Hepatocyte (in vitro differentiated cells): ENCODE data around the gene PHACTR1. TPM values are rescaled to one million over a fixed set of nuclear protein-coding genes. Genes with fewer than 3 reads are reported as not detected.

Source experiments
- DNase-seq: peaks from one replicate; pipeline ENCODE4 v3.0.0-alpha.2; 2016; ENCODE audit warnings: low spot score
- H2AFZ ChIP-seq: fragments of 200-600 bp; sonication (generic); 2 replicates; pipeline ENCODE4 v1.6.0; 2016; ENCODE audit warnings: antibody characterized with exemption, mild to moderate bottlenecking
- H3K27ac ChIP-seq: fragments of 200-600 bp; sonication (generic); 2 replicates; pipeline ENCODE4 v1.5.1; 2016; ENCODE audit warnings: mild to moderate bottlenecking
- H3K27me3 ChIP-seq: fragments of 200-600 bp; sonication (generic); 2 replicates; pipeline ENCODE4 v1.6.1; 2016
- H3K36me3 ChIP-seq: fragments of 200-600 bp; sonication (generic); replicated peaks from 2 replicates; pipeline ENCODE4 v1.5.1; 2016; ENCODE audit warnings: low read depth; ENCODE audit not compliant: insufficient read depth
- H3K4me1 ChIP-seq: fragments of 200-600 bp; sonication (generic); 2 replicates; pipeline ENCODE4 v1.5.1; 2016; ENCODE audit warnings: mild to moderate bottlenecking, moderate library complexity; ENCODE audit not compliant: insufficient read depth
- H3K4me2 ChIP-seq: fragments of 200-600 bp; sonication (generic); 2 replicates; pipeline ENCODE4 v1.6.0; 2016
- H3K4me3 ChIP-seq: fragments of 200-600 bp; sonication (generic); 2 replicates; pipeline ENCODE4 v1.5.1; 2016; ENCODE audit warnings: mild to moderate bottlenecking
- H3K79me2 ChIP-seq: fragments of 200-600 bp; sonication (generic); 2 replicates; pipeline ENCODE4 v1.6.0; 2017; ENCODE audit warnings: mild to moderate bottlenecking
- H3K9me2 ChIP-seq: fragments of 200-600 bp; sonication (generic); replicated peaks from 2 replicates; pipeline ENCODE4 v1.6.0; 2017; ENCODE audit warnings: mild to moderate bottlenecking; ENCODE audit not compliant: insufficient read depth
- H3K9me3 ChIP-seq: fragments of 200-600 bp; sonication (generic); 2 replicates; pipeline ENCODE4 v1.5.1; 2016; ENCODE audit warnings: low read depth, mild to moderate bottlenecking
- H4K20me1 ChIP-seq: fragments of 200-600 bp; sonication (generic); 2 replicates; pipeline ENCODE4 v1.6.0; 2016; ENCODE audit warnings: mild to moderate bottlenecking; ENCODE audit not compliant: insufficient read depth, poor library complexity, severe bottlenecking
- EZH2 ChIP-seq: fragments of 200-600 bp; sonication (generic); IDR thresholded peaks from 2 replicates; pipeline ENCODE4 v1.6.1; 2016; ENCODE audit warnings: antibody characterized with exemption, mild to moderate bottlenecking, borderline replicate concordance
- EZH2phosphoT487 ChIP-seq: fragments of 200-600 bp; sonication (generic); IDR thresholded peaks from one replicate; pipeline ENCODE4 v1.6.1; 2018; ENCODE audit warnings: antibody characterized with exemption, mild to moderate bottlenecking, low read depth, moderate library complexity; ENCODE audit not compliant: unreplicated experiment, severe bottlenecking
- WGBS: methylation state at CpG from one replicate; pipeline ENCODE4 v1.1.6; 2016; ENCODE audit warnings: low lambda C conversion rate; ENCODE audit errors: missing lambda C conversion rate; 5-methylcytosine and 5-hydroxymethylcytosine counted together
- polyA plus RNA-seq: library from polyadenylated mRNA; unstranded; fragments of >200 nt; fragmentation: Nextera tagmentation; extraction: Ambion mirVana; gene quantifications from 2 replicates; pipeline ENCODE4 v1.2.1, GENCODE V29; 2016
- total RNA-seq: library from RNA; depleted of rRNA; stranded (reverse); fragments of >200 nt; gene quantifications from 2 replicates; pipeline ENCODE4 v1.2.3, GENCODE V29; 2014
- TF ChIP-seq, protein P1 (sequence below): fragments of 200-600 bp; sonication (generic); IDR thresholded peaks from 2 replicates; pipeline ENCODE4 v1.5.1; 2016; ENCODE audit warnings: antibody characterized with exemption, mild to moderate bottlenecking; ENCODE audit not compliant: poor library complexity

The PHACTR1 gene
- total and polyA plus RNA-seq, 2 experiments from 2014 or later, result 3.0 to 4.3 TPM

DNA sequence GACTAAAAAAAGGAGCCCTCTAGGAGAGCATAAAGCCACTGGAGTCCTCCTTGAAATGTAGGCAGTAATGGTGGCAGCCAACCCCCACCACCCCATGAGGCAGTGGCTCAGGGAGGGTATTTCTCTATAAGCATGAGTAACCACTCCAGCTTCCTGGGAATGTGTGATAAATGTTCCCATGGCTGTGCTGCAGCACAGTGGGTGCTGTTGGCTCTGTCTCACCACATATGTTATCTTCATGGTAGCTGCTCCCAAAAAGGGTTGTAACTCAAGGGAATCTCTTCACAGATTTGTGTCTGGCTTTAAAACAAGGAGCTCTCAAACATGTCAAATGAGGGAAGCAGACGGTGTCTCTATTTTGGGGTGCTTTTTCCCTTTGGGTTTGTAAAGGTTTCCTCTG is 7.5 kb upstream of the PHACTR1 start:
- no peaks in the 10 kb centered on the region for H3K79me2 ChIP-seq
- no peaks in the 10 kb centered on the region for H3K36me3 ChIP-seq
- no peak overlapping the region for H3K4me2 ChIP-seq
- no peak overlapping the region for H3K27ac ChIP-seq
- H3K4me3 ChIP-seq, result no peak overlapping the region
- WGBS, result 83% methylated on average over 1 of the region's 1 CpG
- H3K27me3 ChIP-seq, result peaks cover 2% of the 10 kb centered on the region
- H2AFZ ChIP-seq, result no peak overlapping the region
- DNase-seq, result no peak
- H3K9me3 ChIP-seq, result no peaks in the 10 kb centered on the region
- H4K20me1 ChIP-seq, result no peaks in the 10 kb centered on the region
- H3K9me2 ChIP-seq, result no peaks in the 10 kb centered on the region
- no peak for TF ChIP-seq EZH2
- TF ChIP-seq, protein P1, sequence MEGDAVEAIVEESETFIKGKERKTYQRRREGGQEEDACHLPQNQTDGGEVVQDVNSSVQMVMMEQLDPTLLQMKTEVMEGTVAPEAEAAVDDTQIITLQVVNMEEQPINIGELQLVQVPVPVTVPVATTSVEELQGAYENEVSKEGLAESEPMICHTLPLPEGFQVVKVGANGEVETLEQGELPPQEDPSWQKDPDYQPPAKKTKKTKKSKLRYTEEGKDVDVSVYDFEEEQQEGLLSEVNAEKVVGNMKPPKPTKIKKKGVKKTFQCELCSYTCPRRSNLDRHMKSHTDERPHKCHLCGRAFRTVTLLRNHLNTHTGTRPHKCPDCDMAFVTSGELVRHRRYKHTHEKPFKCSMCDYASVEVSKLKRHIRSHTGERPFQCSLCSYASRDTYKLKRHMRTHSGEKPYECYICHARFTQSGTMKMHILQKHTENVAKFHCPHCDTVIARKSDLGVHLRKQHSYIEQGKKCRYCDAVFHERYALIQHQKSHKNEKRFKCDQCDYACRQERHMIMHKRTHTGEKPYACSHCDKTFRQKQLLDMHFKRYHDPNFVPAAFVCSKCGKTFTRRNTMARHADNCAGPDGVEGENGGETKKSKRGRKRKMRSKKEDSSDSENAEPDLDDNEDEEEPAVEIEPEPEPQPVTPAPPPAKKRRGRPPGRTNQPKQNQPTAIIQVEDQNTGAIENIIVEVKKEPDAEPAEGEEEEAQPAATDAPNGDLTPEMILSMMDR, result no peak
- no peak for TF ChIP-seq EZH2phosphoT487
- no peaks in the 10 kb centered on the region for H3K4me1 ChIP-seq

DNA sequence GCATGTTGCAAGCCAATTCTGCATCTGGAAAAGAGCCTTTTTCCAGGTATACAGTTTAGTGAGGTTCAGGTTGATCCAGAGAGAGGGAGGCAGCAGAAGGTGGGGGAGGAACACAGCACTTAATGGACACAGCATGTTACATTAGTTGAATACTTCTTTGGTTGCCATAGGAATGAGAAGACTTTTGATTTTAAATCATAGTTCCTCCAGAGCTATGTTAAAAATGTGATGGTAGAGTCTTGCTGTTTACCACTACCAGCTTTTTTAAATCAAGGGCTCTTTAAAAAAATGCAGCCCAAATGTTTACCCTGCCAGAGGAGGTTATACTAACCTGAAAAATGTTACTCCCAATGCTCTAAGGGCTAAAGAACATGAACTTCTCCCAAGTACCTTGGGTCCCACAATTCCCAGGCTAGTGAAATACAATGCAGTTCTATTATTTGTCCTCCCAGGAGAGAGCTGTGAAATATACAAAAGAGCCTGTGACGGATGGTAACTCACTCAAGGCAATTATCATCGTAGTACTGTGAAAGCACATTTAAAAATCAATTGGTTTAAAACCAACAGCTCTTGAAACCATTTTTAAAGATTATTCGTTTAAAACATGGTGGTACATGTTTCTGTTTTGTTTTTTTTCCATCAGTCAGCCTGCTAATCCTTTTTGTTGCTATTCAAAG is 6.9 kb upstream of the PHACTR1 start:
- H3K4me3 ChIP-seq, result no peak overlapping the region
- peaks cover 2% of the 10 kb centered on the region for H3K27me3 ChIP-seq
- no peaks in the 10 kb centered on the region for H3K9me2 ChIP-seq
- no peak overlapping the region for H3K27ac ChIP-seq
- H3K4me1 ChIP-seq, result no peaks in the 10 kb centered on the region
- WGBS, result 75% methylated on average over 3 of the region's 3 CpGs
- H4K20me1 ChIP-seq, result no peaks in the 10 kb centered on the region
- H3K4me2 ChIP-seq, result no peak overlapping the region
- TF ChIP-seq EZH2phosphoT487 (no peak), EZH2 (no peak)
- TF ChIP-seq, protein P1, result no peak
- no peak for DNase-seq
- no peaks in the 10 kb centered on the region for H3K36me3 ChIP-seq
- H2AFZ ChIP-seq, result no peak overlapping the region
- no peaks in the 10 kb centered on the region for H3K79me2 ChIP-seq
- H3K9me3 ChIP-seq, result no peaks in the 10 kb centered on the region

DNA sequence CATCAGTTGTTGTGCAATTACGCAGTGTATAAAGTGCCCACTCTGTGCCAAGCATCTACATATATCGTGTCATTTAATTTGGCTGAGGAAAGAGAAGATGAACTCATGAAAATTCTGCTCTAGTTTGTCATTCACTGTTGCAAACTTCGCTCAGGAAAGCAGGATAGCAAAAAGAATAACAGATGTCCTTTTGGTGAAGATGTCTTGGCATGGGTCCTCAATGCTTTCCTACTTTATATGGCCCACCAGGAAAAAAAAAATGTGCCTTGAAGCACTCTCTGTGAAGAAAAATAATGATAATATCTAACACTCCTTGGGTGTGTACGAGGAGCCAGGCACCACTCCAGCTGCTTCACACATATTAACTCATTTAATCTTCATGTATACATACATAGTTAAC is 5.6 kb upstream of the PHACTR1 start:
- H3K9me3 ChIP-seq, result no peaks in the 10 kb centered on the region
- 86% methylated on average over 4 of the region's 4 CpGs for WGBS
- no peak for DNase-seq
- no peaks in the 10 kb centered on the region for H3K36me3 ChIP-seq
- peaks cover 5% of the 10 kb centered on the region for H3K27me3 ChIP-seq
- H3K4me2 ChIP-seq, result no peak overlapping the region
- H3K27ac ChIP-seq, result no peak overlapping the region
- H3K79me2 ChIP-seq, result no peaks in the 10 kb centered on the region
- H4K20me1 ChIP-seq, result no peaks in the 10 kb centered on the region
- no peaks in the 10 kb centered on the region for H3K4me1 ChIP-seq
- no peak overlapping the region for H2AFZ ChIP-seq
- TF ChIP-seq EZH2, result no peak
- TF ChIP-seq, protein P1, result no peak
- no peak for TF ChIP-seq EZH2phosphoT487
- no peaks in the 10 kb centered on the region for H3K9me2 ChIP-seq
- no peak overlapping the region for H3K4me3 ChIP-seq

DNA sequence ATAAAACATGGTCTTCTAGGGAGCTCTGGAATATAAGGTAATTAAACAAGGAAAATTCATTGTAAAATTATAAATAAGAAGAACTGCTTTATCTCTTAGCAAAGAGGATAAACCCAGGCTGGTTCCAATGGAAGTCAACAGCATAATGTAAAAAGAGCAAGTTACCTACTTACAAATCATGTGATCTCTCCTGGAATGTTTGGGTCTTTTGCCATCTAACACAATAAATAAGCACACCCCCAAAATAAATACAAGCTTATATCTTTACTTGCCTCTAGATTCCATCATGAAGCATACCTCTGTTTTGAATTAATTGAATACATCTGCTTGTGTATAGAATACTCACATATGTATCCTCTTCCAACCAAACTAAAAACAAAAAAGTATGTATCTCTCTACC is 2.5 kb upstream of the PHACTR1 start:
- Histone ChIP-seq H4K20me1 (no peaks in the 10 kb centered on the region), H3K9me3 (no peaks in the 10 kb centered on the region), H3K27ac (no peak overlapping the region), H3K4me3 (no peak overlapping the region), H3K27me3 (peaks cover 5% of the 10 kb centered on the region), H3K79me2 (no peaks in the 10 kb centered on the region), H3K4me1 (no peaks in the 10 kb centered on the region), H2AFZ (no peak overlapping the region), H3K36me3 (no peaks in the 10 kb centered on the region), H3K4me2 (no peak overlapping the region), H3K9me2 (no peaks in the 10 kb centered on the region)
- no peak for DNase-seq
- TF ChIP-seq, protein P1, result no peak
- TF ChIP-seq EZH2 (no peak), EZH2phosphoT487 (no peak)
